Measurements from ENCODE around the gene CNPY1.
A peak's percentile ranks its signal among the peaks of the same experiment; 100 is the strongest.

CNPY1 gene

DNA sequence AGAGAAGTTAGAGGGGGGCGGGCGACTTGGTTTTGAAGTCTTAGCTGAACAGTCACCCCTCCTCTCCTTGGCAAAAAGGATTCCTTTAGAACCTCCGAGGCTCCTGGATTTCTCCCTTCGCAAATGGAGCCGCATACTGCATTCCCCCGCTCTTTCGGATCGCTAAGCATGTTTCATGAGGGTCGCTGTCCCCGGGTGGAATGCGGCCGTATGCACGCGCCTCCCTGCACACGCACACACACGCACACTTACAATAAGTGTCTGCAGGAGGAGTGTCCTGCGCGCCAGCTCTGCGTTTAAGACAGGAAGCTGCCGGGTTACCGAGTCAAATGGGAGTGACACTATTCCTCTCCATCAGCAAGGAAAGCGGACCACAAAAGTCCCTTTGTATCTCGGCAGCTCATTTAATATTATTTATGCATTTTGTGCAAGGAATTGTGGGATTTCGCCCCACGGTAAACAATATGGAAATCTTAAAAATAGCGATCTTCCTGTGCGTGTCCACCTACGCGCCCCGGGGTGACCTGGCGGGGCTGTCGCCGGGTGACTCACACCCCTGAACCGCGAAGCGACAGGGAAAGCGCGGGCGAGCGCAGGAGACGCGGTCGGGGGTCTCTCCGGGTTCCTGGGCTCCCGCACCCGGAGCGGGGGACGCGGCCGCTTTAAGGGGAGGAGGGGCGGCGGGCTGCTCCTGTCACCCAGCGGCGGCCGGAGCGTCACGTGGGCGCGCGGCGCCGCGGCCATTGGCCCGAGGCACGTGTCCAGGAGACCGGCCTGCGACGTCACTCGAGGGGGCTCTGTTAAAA is 89.4 kb downstream of the CNPY1 start:
- DNase-seq (ENCODE audit: insufficient read length, low spot score) (peak; percentile 75), FAIRE-seq (no peak)
- TF ChIP-seq POLR2A (IDR thresholded peaks at IDR 0.05; ENCODE audit: low read depth, low read length): no peak

DNA sequence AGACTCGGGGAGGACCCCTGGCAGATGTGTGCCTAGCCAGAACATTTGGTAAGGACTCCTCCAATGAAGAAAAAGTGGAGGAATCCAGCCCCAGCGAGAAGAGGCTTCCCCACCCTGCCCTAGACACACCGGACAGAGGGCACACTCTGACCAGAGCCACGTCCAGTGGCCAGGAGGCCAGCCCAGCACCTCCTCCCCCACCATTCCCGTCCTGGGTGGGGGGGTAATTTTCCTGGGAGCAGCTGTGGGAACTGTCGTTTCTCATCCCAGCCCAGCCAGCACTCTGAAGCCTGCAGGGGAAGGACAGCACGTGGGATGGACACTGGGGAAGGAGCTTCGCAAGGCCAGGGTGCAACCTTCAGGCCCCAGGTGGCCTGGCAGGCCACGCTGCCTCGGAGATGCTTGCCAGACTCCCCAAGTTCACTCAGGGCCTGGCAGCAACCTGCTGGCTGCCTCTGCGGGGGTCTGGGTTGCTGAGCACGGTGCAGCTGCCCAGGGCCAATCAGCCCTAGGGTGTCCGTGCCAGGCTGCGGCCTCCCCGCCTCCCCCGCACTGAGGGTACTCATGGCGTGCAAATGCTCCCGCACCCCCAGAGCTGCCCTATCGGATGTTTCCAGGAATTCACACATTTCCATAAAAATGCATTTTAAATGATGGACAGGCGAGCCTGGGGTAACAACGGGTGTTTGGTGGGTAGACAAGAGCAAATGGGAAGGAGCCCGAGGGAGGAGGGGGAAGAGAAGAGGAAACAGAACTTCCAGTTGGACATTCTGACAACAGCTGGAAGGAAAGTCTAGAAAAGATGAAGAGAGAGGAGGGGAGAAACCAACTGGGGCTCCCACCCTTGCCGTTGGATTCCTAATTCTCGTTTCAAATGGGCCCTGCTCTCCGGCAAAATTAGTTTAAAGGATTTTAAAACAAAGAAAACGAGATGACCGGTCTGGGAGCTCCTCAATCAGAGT is 90.3 kb downstream of the CNPY1 start:
- TF ChIP-seq POLR2A (IDR thresholded peaks at IDR 0.05; ENCODE audit: low read depth, low read length): no peak
- FAIRE-seq: no peak
- no peak for DNase-seq (ENCODE audit: insufficient read length, low spot score)

DNA sequence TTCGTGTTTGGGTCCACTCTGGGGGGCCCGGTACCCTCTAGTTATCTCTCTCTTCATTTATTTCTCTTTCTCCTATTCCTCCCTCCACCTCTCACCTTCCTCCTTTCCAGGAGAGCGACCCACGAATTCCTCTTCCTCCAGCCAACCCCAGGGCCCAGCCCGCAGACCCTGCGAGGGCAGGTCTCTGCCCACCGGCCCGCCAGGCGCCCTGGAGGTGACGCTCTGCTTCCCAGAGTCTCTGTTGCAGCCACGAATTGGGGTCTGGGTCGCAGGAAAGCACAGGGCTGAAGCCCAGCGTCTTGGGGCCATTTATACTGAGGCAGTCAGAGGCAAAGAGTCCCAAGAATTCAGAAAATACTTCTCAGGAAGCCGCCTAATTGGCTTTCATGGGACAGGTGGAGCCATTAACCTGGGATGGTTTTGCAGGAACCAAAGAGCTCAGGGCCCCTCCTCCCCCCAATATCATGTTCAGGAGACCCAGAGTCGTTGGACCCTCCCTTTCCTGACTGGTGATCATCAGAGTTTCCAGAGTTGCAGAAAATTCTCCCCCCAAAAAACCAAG is 91.1 kb downstream of the CNPY1 start:
- FAIRE-seq: no peak
- no peak for DNase-seq (ENCODE audit: insufficient read length, low spot score)
- no peak for TF ChIP-seq POLR2A (IDR thresholded peaks at IDR 0.05; ENCODE audit: low read depth, low read length)

DNA sequence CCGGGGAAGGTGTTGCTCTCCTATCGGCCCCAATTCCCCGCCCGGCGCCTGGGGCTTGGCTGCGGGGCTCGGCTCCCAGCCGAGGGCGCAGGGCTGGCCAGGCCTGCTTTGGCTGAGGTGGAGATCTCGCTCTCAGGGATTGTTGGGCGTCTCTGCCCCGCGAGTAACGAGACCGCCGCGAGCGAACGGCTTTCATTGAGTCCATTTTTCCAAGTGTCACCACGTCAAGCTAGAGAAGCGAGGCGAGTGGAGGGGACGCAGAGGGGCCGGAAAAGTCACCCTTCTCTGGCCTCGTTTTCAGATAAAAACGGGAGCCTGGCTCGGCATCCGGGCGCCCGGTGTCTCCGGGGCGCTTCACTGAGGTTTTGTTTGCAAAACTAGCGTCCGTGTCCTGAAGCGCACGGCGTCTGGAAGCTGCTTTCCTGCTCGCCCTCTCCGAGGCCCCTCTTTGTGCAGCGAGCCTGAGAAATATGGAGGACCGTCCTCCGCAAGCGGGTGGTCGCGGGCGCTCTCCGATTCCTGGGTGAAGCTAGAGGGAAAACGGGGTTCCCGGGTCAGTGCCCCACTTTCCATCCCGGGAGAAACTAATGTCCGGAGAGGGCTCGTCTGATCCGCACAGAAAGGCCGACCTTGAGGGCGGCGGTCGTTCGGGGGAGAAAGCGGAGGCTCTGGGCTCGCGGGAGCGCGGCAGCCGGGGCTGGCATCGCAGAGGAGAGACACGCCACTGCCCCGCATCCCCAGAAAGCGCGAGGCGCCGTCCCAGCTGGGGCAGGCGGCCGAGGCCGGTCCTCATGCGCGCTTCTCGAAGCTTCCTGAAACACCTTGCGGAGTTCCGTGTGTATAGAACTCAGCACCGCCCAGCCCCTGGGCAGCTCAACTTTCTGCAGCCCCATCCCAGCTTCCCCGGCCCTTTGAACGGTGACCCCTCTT is 91.9 kb downstream of the CNPY1 start:
- no peak for FAIRE-seq
- no peak for DNase-seq (ENCODE audit: insufficient read length, low spot score)
- TF ChIP-seq POLR2A (IDR thresholded peaks at IDR 0.05; ENCODE audit: low read depth, low read length): no peak

DNA sequence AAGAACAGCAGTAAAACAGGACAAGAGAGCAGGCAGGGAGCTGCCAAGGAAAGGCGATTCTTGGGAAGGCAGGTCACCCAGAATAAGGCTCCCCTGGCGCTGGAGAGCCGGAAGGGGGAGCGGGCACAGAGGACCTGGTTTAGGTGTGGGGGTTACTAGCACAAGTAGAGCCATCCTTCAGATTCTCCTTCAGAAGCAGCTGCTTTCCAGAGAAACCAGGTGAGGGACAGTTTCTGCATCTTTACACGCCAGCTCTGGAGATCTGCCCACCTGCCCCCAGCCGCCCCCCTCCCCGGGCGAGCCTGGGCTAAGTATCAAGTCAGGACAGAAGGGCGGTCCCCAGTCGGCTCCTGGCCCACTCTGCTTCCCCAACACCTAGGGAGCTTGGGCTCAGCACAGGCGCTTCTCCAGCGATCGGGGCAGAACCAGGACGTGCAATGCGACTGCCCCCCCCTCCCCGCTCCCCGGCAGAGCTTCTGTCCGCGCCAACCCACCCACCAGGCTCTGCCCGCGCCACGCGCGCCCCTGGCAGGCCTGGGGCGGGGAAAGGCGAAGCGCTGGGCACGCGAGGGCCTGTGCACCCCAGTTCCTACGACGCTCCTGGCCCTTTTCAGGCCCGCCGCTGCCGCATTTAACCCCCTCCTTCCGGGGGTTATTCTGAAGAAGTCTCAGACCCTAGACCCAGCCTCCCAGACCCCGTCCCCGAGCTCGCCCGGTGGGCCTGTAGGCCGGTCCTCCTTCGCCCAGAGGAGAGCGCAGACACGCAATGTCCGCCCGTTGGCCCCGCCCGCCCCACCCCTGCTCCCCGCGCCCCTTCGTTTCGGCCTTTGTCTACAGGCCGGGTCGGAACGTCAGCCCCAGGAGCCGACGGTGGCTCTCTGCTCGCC is 92.8 kb downstream of the CNPY1 start:
- DNase-seq (ENCODE audit: insufficient read length, low spot score) (no peak), FAIRE-seq (no peak)
- TF ChIP-seq POLR2A (IDR thresholded peaks at IDR 0.05; ENCODE audit: low read depth, low read length): no peak

DNA sequence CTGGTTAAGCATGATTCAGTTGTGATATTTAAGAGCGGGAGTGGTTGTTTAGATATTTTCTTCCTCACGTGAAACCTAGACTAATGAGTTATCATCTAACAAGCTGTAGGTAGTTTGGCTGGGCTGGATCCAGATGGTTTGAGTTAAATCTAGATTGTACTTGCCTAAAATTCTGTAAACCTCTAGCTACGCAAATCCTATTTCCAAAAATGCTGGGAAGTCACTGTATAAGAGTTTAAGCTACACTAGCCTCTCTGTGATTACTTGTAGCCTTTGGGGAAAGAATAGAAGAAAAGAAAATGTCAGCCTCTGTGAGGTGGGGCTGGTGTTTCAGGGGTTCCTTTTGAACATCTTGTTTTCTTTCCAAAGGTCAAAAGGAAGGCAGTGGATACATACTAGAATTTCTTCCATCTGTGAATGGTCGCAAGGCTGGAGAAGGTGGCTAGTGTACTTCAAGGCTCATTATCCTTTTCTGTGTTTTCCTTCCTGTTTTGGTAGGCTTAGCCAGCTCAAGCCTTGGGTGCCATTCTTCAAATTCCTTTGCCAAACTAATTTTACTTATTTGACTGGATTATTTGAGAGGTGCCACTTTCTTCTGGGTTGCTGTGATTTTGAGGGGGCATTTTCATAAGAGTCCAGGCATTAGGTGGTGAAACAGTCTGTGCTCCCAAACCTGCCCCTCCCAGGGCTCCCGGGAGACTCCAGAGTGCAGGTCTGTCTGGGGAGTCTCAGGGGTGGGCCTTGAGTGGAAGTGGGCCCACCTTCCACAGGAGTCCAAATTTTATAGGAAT is 93.7 kb downstream of the CNPY1 start:
- DNase-seq (ENCODE audit: insufficient read length, low spot score) (no peak), FAIRE-seq (no peak)
- no peak for TF ChIP-seq POLR2A (IDR thresholded peaks at IDR 0.05; ENCODE audit: low read depth, low read length)

DNA sequence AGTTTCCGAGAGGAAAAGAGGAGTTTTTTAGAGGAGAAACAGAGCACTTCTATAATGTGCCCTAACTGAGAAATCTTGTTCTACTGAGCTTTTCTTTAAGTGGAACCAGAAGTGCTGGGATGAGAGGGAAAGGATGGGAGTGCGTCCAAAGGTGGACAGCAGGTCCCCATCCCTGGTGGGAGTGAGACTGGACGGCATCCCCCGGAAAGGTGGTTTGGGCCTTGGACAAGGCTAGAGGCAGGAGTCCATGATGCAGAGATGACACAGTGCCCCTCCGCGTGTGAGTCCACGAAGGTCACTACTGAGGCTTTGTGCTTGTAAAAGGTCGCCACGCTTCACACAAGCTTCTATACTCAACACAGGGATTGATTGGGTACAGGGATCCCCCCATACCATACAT is 94.5 kb downstream of the CNPY1 start:
- no peak for DNase-seq (ENCODE audit: insufficient read length, low spot score)
- no peak for TF ChIP-seq POLR2A (IDR thresholded peaks at IDR 0.05; ENCODE audit: low read depth, low read length)
- no peak for FAIRE-seq

All from H54 (cell line).